ENCODE results near the gene NOTO. TPM values are rescaled to one million over a fixed set of nuclear protein-coding genes. Genes with fewer than 3 reads are reported as not detected.

Gene NOTO
- total RNA-seq, 1 experiment from 2014 or later, result 0.66 TPM

DNA sequence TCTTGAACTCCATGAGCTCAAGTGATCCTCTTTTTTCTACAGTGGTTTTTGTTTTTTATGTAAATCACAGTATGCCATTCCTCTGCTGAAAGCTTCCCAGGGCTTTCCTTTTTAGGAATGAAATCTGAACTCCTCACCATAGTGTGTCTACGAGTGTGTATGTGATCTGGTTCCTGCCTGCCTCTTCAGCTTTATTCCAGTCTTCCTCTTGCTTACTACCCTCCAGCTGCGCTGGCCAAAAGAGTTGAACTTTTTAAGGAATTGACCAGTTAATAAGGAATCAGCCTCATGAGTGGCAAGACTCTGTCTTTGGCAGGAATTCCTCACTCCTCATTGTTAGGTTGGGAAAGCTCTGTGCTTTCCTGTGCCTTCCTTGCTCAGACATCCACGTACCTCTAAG is 35.8 kb downstream of the NOTO start:
- Histone ChIP-seq H3K9ac (ENCODE audit: extremely low read depth, insufficient read length, low read length) (peak overlapping the region; percentile 64), H4K5ac (ENCODE audit: insufficient read length, low read depth, low read length) (peak overlapping the region; percentile 33), H3K23me2 (ENCODE audit: insufficient read length, low read depth, low read length, poor library complexity, severe bottlenecking) (peaks cover 14% of the 10 kb centered on the region), H3K79me2 (ENCODE audit: insufficient read depth, low read length) (peaks cover 39% of the 10 kb centered on the region), H3K27ac (ENCODE audit: insufficient read length, low read depth, low read length) (peak overlapping the region; percentile 82), H4K20me1 (ENCODE audit: control insufficient read depth, insufficient read depth, insufficient read length) (no peaks in the 10 kb centered on the region), H3K4me1 (ENCODE audit: insufficient read depth, low read length) (peaks cover 8% of the 10 kb centered on the region; the same call in 1 of the 2 replicates), H3K4me2 (ENCODE audit: insufficient read depth, insufficient read length, low read length) (peak overlapping the region; percentile 22), H2BK5ac (ENCODE audit: insufficient read length, low read length) (peak overlapping the region; percentile 44), H3K18ac (ENCODE audit: insufficient read length, low read depth, low read length) (peak overlapping the region; percentile 61), H3K27me3 (ENCODE audit: insufficient read depth, low read length) (no peaks in the 10 kb centered on the region), H4K91ac (ENCODE audit: insufficient read length, low read depth, low read length) (no peak overlapping the region), H2BK15ac (ENCODE audit: low read depth, low read length) (no peak overlapping the region), H2BK120ac (ENCODE audit: low read depth, low read length, poor library complexity, severe bottlenecking) (no peak overlapping the region), H3K79me1 (ENCODE audit: insufficient read depth, low read depth, low read length, poor library complexity, severe bottlenecking) (no peaks in the 10 kb centered on the region), H2AFZ (ENCODE audit: low read length) (no peak overlapping the region), H4K8ac (replicated peaks; ENCODE audit: insufficient read length, low read depth, low read length) (no peak overlapping the region), H2BK20ac (ENCODE audit: low read depth, low read length, poor library complexity, severe bottlenecking) (no peak overlapping the region), H2BK12ac (ENCODE audit: insufficient read length, low read depth, low read length) (no peak overlapping the region), H3K56ac (ENCODE audit: insufficient read length, low read depth, low read length) (no peak overlapping the region), H3K4ac (ENCODE audit: low read depth, low read length) (no peak overlapping the region), H3K23ac (ENCODE audit: insufficient read length, low read depth, low read length) (no peak overlapping the region), H3K9me3 (ENCODE audit: control insufficient read depth, low read depth, low read length) (no peaks in the 10 kb centered on the region), H2AK5ac (ENCODE audit: insufficient read length, low read length) (peak overlapping the region; percentile 22), H3T11ph (ENCODE audit: low read length) (no peak overlapping the region), H3K14ac (ENCODE audit: insufficient read depth, low read length) (peak overlapping the region; percentile 74; the same call in 1 of the 2 replicates)
- TF ChIP-seq, protein P1, sequence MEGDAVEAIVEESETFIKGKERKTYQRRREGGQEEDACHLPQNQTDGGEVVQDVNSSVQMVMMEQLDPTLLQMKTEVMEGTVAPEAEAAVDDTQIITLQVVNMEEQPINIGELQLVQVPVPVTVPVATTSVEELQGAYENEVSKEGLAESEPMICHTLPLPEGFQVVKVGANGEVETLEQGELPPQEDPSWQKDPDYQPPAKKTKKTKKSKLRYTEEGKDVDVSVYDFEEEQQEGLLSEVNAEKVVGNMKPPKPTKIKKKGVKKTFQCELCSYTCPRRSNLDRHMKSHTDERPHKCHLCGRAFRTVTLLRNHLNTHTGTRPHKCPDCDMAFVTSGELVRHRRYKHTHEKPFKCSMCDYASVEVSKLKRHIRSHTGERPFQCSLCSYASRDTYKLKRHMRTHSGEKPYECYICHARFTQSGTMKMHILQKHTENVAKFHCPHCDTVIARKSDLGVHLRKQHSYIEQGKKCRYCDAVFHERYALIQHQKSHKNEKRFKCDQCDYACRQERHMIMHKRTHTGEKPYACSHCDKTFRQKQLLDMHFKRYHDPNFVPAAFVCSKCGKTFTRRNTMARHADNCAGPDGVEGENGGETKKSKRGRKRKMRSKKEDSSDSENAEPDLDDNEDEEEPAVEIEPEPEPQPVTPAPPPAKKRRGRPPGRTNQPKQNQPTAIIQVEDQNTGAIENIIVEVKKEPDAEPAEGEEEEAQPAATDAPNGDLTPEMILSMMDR (conservative IDR thresholded peaks at IDR 0.05), result no peak
- H3K4me3 Mint-ChIP-seq, result peak overlapping the region; percentile 1 to 56; a peak in 1 of 5 replicates
- no peak for DNase-seq
- H3K9me3 Mint-ChIP-seq, result no peaks in the 10 kb centered on the region
- WGBS (ENCODE audit: extremely low coverage, insufficient read length, low lambda C conversion rate), result no CpG with 5 or more reads among the region's 3 CpGs
- H3K27ac Mint-ChIP-seq, result peak overlapping the region; percentile 69 to 95 (median 82)
- H3K4me1 Mint-ChIP-seq, result peaks cover 31 to 32% of the 10 kb centered on the region in 2 experiments
- H3K27me3 Mint-ChIP-seq (ENCODE audit: low read depth), result no peaks in the 10 kb centered on the region
- H3K36me3 Mint-ChIP-seq (ENCODE audit: insufficient read depth in 1 of 3, low read depth in 3 of 3), result peaks cover 14 to 55% (median 45%) of the 10 kb centered on the region in 3 experiments

All from H9 (cell line).